Cardiac fibroblast (primary cell): ENCODE results near the gene KL.

Experiments
- DNase-seq, 2 donors: peaks; one replicate each; pipeline versions ENCODE4 v3.0.0 to v3.0.0-alpha.2; 2010; ENCODE audit warnings: low read depth in 2 of 2
- H3K4me3 ChIP-seq, 2 donors: replicated peaks in 1 of 2; 1 replicate in 1 of 2; 2 replicates in 1 of 2; pipeline ENCODE4 v1.5.1; 2011; ENCODE audit warnings: low read depth in 2 of 2, low read length in 2 of 2, mild to moderate bottlenecking in 2 of 2, moderate library complexity in 1 of 2
- CTCF ChIP-seq: IDR thresholded peaks from one replicate; pipeline ENCODE4 v1.5.1; 2011; ENCODE audit warnings: low read depth, mild to moderate bottlenecking, low read length, inconsistent platforms

Gene KL

GRCh38 chr13:33083054-33083453 lies 66.8 kb downstream of the KL start:
- DNase-seq, result no peak
- H3K4me3 ChIP-seq, result no peak overlapping the region
- TF ChIP-seq CTCF, result no peak

- no peak overlapping the region for H3K4me3 ChIP-seq
- TF ChIP-seq CTCF, result no peak
These were observed 70.9 kb downstream of the KL start for GRCh38 chr13:33087091-33087490.

GRCh38 chr13:33087790-33088189 lies 71.6 kb downstream of the KL start:
- H3K4me3 ChIP-seq, result no peak overlapping the region
- peak in 1 of 2 donors; percentile 56 for DNase-seq
- TF ChIP-seq CTCF, result no peak

More at GRCh38 chr13:33087091-33087490, 70.9 kb downstream of the KL start:
- peak; percentile 12 to 57 for DNase-seq

- no peak for DNase-seq
- TF ChIP-seq CTCF, result no peak
- H3K4me3 ChIP-seq, result no peak overlapping the region
These were observed 73.1 kb downstream of the KL start for GRCh38 chr13:33089311-33089710.

GRCh38 chr13:33090755-33091414 lies 74.7 kb downstream of the KL start:
- no peak for DNase-seq
- H3K4me3 ChIP-seq, result no peak overlapping the region
- TF ChIP-seq CTCF, result no peak

GRCh38 chr13:33091415-33091774 lies 75.2 kb downstream of the KL start:
- no peak for DNase-seq
- H3K4me3 ChIP-seq, result no peak overlapping the region
- no peak for TF ChIP-seq CTCF
